Naive thymus-derived CD8-positive, alpha-beta T cell (primary cell): ENCODE measurements around the gene SH3BP1. TPM values are rescaled to one million over a fixed set of nuclear protein-coding genes. Genes with fewer than 3 reads are reported as not detected.
"Not testable (repeated sequence)": the region's sequence is repeated elsewhere in the genome, so short reads cannot be mapped to it uniquely, and the experiment has no call there.

Experiments used
- ATAC-seq, 2 donors: fragments of 150-1000 bp; cut with Tn5 transposase in 1 of 2; sonication (Bioruptor Pico), chemical (Tn5 transposase) in 1 of 2; 1 replicate in 1 of 2; 2 replicates in 1 of 2; pipeline ENCODE4 v1.10.0; 2021; ENCODE audit warnings: mild to moderate bottlenecking in 2 of 2, moderate library complexity in 2 of 2
- POLR2A ChIA-PET: fragments of 350-600 bp; sonication (Branson Sonifier 250); formaldehyde crosslinking; loops from one replicate; lab custom pipeline; 2021; ENCODE audit warnings: antibody characterized with exemption; lab: Charles Lee
- DNase-seq, 10 donors: peaks; one replicate each; pipeline versions ENCODE4 v3.0.0 to v3.0.0-alpha.2; 2020 to 2022
- H3K27ac Mint-ChIP-seq, 10 donors: one replicate each; pipeline ENCODE4 v1.8.0; 2020 to 2022; ENCODE audit warnings: mild to moderate bottlenecking in 10 of 10, mixed read lengths in 10 of 10, moderate library complexity in 4 of 10, inconsistent platforms in 1 of 10
- H3K27me3 Mint-ChIP-seq, 5 donors: one replicate each; pipeline ENCODE4 v1.8.0; 2021 to 2022; ENCODE audit warnings: mixed read lengths in 5 of 5
- H3K36me3 Mint-ChIP-seq, 3 donors: one replicate each; pipeline ENCODE4 v1.8.0; 2020 to 2022; ENCODE audit warnings: mixed read lengths in 3 of 3, mild to moderate bottlenecking in 2 of 3, inconsistent platforms in 1 of 3
- H3K4me1 Mint-ChIP-seq, 4 donors: one replicate each; pipeline ENCODE4 v1.8.0; 2021 to 2022; ENCODE audit warnings: mixed read lengths in 4 of 4
- H3K4me3 Mint-ChIP-seq, 10 donors: one replicate each; pipeline ENCODE4 v1.8.0; 2020 to 2022; ENCODE audit warnings: mild to moderate bottlenecking in 10 of 10, mixed read lengths in 10 of 10, moderate library complexity in 6 of 10, inconsistent platforms in 1 of 10
- H3K9me3 Mint-ChIP-seq, 9 donors: one replicate each; pipeline ENCODE4 v1.8.0; 2020 to 2022; ENCODE audit warnings: mixed read lengths in 9 of 9, mild to moderate bottlenecking in 3 of 9, inconsistent platforms in 1 of 9, moderate library complexity in 1 of 9
- polyA plus RNA-seq, 3 donors: library from polyadenylated mRNA; unstranded; fragments of 300-500 nt; fragmentation: Illumina TruSeq; gene quantifications; one replicate each; pipeline ENCODE4 v1.2.3, GENCODE V29; 2021
- total RNA-seq, 8 experiments: library from RNA in 2 of 8; stranded (reverse) in 2 of 8; gene quantifications; one replicate each; pipeline ENCODE4 v1.2.3 and lab custom pipeline; 2021 to 2026

SH3BP1 gene
- total and polyA plus RNA-seq, 5 experiments from 2014 or later = 16.9 to 79.0 (median 26.5) TPM

DNA sequence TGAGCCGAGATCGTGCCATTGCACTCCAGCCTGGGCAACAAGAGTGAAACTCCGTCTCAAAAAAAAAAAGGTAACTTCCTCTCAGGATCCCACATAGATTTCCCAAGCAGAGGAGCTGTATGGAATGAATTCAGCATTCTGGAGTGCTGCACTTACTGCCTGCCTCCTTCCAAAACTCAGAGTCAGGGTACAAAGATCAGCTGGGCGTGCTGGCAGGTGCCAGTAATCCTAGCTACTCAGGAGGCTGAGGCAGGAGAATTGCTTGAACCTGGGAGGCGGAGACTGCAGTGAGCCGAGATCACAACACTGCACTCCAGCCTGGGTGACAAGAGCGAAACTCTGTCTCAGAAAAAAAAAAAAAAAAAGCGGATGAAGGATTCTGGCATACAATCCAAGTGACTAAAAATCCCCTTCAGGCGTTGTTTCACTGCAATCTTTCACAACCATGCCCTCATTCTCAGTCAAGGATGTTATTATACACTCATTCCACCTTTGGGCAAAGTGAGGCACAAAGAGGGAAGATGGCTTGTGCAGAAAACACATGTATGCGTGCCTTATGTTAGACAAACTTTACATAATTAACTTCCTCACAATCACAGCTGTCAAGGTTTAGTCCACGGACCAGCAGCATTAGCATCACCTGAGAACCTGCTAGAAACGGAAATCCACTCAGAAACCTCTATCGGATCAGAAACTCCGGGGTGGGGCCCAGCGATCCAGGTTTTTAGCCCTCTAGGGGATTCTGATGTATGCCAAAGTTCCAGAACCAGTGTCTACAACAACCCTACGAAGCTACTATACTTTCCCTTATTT is 45.5 kb downstream of the SH3BP1 start:
- Mint-ChIP-seq H3K36me3 (peaks cover 0 to 21% (median 8%) of the 10 kb centered on the region in 3 donors), H3K27me3 (no peaks in the 10 kb centered on the region), H3K27ac (peak overlapping the region in 7 of 10 donors; percentile 11 to 98 (median 92)), H3K4me1 (peaks cover 14 to 40% (median 34%) of the 10 kb centered on the region in 4 donors), H3K9me3 (no peaks in the 10 kb centered on the region), H3K4me3 (peak overlapping the region in 8 of 10 donors; percentile 18 to 98 (median 96))
- ATAC-seq = no peak
- DNase-seq = no peak
- POLR2A ChIA-PET = interaction anchor here (0.6 to 66.7 kb wide), 3 partner anchors 11 to 95 kb away, joined by 8 to 2283 read pairs (median 71); partner anchors contain the start of genes GGA1, LGALS1, PDXP and SH3BP1

DNA sequence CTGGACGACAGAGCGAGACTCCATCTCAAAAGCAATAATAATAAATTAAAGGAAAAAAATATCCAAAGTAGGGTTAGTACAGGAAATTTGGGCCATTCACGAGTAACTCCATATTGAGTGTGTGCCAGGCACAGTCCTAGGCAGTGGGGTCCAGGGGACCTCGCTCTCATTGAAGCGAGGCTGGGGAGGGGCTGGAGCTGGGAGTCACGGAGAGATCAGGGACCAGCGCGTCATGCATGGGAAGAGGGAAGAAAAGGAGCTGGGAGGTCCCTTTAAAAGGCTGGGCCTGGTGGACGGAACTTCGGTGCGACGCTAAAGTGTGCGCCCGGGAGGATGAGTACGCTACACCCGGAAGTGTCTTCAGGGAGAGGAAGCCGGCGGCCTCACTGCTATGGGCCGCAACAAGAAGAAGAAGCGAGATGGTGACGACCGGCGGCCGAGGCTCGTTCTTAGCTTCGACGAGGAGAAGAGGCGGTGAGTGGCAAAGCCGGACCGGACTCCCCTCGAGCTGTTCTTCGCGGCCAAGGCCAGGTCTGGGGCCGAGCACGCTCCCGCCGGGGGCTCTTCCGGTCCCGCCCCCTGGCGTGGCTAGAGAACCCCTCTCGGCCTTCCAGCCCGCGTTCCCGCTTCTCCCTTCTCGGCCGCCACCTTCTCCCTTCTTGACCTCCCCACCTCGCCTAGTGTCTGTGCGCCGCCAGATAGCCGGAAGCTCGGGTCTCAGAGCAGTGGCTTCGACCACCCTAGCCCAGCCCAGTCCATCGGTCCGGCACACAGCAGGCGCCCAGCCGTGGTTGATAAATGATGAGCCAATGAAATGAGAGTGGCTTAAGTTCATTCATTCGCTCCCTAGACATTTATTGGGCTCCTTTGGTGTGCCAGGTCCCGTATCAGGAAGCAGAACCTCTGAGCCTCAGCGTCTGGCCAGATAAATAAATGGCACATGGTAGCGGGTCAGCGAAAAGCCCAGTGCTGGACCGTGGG is 46.8 kb downstream of the SH3BP1 start, which contains the start of gene NOL12:
NOL12 (plus strand) TSS at position 342 of the 981 bp plus-strand sequence; CDS start at position 392, 50 bp downstream.
- peak within 1 kb of the TSS; percentile 88 to 98 (median 94) for H3K4me3 Mint-ChIP-seq
- no peaks in the 10 kb centered on the region for H3K9me3 Mint-ChIP-seq
- POLR2A ChIA-PET = interaction anchor here (0.6 to 66.7 kb wide), 7 partner anchors 10 to 125 kb away, joined by 3 to 2283 read pairs (median 4); partner anchors contain the start of genes GGA1, LGALS1, PDXP and SH3BP1
- no peaks in the 10 kb centered on the region for H3K27me3 Mint-ChIP-seq
- DNase-seq (peak; percentile 55 to 86 (median 73)), ATAC-seq (peak; percentile 91 to 92)
- peaks cover 0 to 33% (median 18%) of the 10 kb centered on the region in 3 donors for H3K36me3 Mint-ChIP-seq
- H3K27ac Mint-ChIP-seq = peak within 1 kb of the TSS; percentile 92 to 99 (median 98)
- peaks cover 14 to 36% (median 34%) of the 10 kb centered on the region in 4 donors for H3K4me1 Mint-ChIP-seq

DNA sequence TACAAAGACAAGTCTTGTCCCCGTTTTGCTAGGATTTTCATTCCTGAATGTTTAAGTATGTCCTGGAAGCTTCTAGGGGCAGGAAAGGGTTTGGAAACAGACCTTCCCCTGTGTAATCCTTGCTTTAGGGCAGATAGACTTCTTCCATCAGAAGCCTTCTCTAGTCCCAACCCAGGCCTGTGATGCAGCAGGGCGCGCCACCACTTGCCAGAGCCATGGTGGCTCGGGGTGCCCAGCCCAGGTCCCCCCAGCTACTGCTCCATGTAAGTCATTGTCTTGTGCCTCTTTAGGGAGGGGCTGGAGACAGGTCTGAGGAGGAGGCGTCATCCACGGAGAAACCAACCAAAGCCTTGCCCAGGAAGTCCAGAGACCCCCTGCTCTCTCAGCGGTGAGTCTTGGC is 50.9 kb downstream of the SH3BP1 start:
- H3K4me3 Mint-ChIP-seq = no peak overlapping the region
- H3K27me3 Mint-ChIP-seq = no peaks in the 10 kb centered on the region
- H3K4me1 Mint-ChIP-seq = peaks cover 13 to 30% (median 27%) of the 10 kb centered on the region in 4 donors
- H3K9me3 Mint-ChIP-seq = no peaks in the 10 kb centered on the region
- ATAC-seq (no peak), DNase-seq (no peak)
- POLR2A ChIA-PET = interaction anchor here (9.8 to 66.7 kb wide), 2 partner anchors 16 to 57 kb away, joined by 71 to 2283 read pairs; partner anchors contain the start of genes GGA1, LGALS1, PDXP and SH3BP1
- peaks cover 0 to 62% (median 37%) of the 10 kb centered on the region in 3 donors for H3K36me3 Mint-ChIP-seq
- no peak overlapping the region for H3K27ac Mint-ChIP-seq

DNA sequence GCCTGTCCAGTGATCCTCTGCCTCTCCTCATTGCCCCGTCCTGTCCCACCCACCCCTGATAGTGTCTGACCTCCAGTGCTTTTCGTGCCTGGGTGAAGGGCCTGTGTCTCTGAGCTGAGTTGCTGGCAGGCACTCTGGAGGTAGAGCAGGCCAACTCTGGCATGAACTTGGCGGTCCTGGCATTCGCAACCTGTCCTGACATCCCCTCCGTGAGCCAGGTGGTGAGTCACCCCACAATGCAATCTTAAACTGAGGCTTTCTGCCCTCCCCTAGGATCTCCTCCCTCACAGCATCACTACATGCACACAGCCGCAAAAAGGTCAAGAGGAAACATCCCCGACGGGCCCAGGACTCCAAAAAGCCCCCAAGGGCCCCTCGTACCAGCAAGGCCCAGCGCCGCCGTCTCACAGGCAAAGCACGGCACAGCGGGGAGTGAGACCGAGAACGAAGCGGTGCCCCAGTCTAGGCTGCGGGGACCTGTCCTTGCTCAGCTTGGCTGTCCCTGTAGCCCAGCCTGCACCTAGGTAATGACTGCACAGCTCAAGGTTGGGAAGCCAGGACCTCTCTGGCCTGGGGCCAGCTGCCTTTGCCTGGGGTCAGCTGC is 51.5 kb downstream of the SH3BP1 start:
- no peak for ATAC-seq
- Mint-ChIP-seq H3K36me3 (peaks cover 0 to 68% (median 37%) of the 10 kb centered on the region in 3 donors), H3K4me3 (no peak overlapping the region)

DNA sequence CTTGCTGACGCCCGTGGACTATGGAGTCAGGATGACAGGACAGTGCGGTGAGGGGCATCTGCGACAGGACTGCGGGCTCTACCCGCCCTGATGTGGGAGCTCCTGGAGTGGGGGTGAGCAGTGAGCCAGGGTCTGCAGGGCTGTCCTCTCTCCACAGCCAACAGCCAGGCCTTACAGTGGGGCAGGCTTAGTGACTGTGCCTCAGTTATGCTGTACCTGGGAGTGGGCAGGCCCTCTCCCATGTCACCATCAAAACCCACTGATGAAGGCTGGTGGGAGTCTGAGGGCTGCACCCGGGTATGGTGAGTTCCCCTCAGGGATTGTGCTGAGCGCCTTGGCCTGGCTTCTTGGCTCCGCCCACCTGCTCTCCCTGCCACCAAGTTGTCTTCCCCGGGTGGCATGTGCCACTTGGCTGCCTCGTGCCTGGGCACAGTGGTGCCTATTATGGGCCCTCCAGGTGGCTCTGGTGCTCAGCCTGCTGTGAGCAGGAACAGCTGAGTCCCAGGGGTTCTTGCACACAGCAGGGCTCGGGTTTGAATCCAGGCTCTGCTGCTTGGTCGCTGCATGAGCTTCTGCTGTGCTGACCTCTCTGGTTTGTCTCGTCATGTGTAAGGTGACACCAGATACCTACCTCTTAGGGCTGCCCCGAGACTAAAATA is 53.3 kb downstream of the SH3BP1 start:
- Mint-ChIP-seq H3K27ac (peak overlapping the region in 1 of 10 donors; percentile 32), H3K4me3 (no peak overlapping the region), H3K9me3 (no peaks in the 10 kb centered on the region), H3K4me1 (peaks cover 18 to 25% (median 23%) of the 10 kb centered on the region in 4 donors), H3K27me3 (no peaks in the 10 kb centered on the region), H3K36me3 (peaks cover 0 to 66% (median 36%) of the 10 kb centered on the region in 3 donors)
- POLR2A ChIA-PET = interaction anchor here (66.7 kb wide), 1 partner anchor 59 kb away, joined by 2283 read pairs; the partner anchor contains the start of genes GGA1, PDXP and SH3BP1
- ATAC-seq (no peak), DNase-seq (no peak)

More for the DNA sequence above, 51.5 kb downstream of the SH3BP1 start:
- POLR2A ChIA-PET = interaction anchor here (9.8 to 66.7 kb wide), 2 partner anchors 17 to 58 kb away, joined by 71 to 2283 read pairs; partner anchors contain the start of genes GGA1, LGALS1, PDXP and SH3BP1
- DNase-seq = no peak
- Mint-ChIP-seq H3K9me3 (no peaks in the 10 kb centered on the region), H3K27me3 (no peaks in the 10 kb centered on the region), H3K27ac (no peak overlapping the region), H3K4me1 (peaks cover 15 to 30% (median 27%) of the 10 kb centered on the region in 4 donors)

DNA sequence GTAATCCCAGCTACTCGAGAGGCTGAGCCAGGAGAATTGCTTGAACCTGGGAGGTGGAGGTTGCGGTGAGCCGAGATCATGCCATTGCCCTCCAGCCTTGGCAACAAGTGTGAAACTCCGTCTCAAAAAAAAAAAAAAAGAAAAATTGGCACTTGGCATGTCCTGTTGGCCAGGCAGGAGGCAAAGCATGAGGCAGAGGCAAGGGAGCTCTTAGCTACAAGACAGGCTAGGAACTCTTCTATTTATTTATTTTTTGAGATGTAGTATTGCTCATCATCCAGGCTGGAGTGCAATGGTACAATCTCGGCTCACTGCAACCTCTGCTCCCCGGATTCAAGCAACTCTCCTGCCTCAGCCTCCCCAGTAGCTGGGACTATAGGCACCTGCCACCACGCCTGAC is 54.7 kb downstream of the SH3BP1 start:
- H3K27me3 Mint-ChIP-seq, H3K4me3 Mint-ChIP-seq, H3K27ac Mint-ChIP-seq, ATAC-seq, H3K9me3 Mint-ChIP-seq, DNase-seq: not testable (repeated sequence)
- Mint-ChIP-seq H3K36me3 (peaks cover 0 to 56% (median 30%) of the 10 kb centered on the region in 3 donors), H3K4me1 (peaks cover 13 to 18% (median 15%) of the 10 kb centered on the region in 4 donors)
- POLR2A ChIA-PET = interaction anchor here (0.6 to 66.7 kb wide), 3 partner anchors 26 to 206 kb away, joined by 3 to 2283 read pairs (median 3); partner anchors contain the start of genes GGA1, PDXP and SH3BP1

DNA sequence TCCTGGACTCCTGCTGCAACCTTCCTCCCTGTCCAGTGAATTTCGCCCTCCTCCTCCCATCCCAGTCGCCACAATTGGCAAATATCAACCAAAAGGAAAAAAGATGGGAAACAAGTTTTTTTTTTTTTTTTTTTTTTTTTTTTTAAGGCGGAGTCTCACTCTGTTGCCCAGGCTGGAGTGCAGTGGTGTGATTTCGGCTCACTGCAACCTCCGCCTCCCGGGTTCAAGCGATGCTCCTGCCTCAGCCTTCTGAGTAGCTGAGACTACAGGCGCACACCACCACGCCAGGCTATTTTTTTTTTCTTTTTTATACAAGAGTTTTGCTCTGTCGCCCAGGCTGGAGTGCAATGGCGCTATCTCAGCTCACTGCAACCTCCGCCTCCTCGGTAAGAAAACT is 56.8 kb downstream of the SH3BP1 start:
- Mint-ChIP-seq H3K27ac (peak overlapping the region in 5 of 10 donors; percentile 41 to 91 (median 66)), H3K36me3 (peaks cover 0 to 36% (median 19%) of the 10 kb centered on the region in 3 donors), H3K4me1 (peaks cover 12 to 18% (median 15%) of the 10 kb centered on the region in 4 donors), H3K4me3 (peak overlapping the region in 9 of 10 donors; percentile 17 to 71 (median 49))
- H3K9me3 Mint-ChIP-seq, H3K27me3 Mint-ChIP-seq, DNase-seq: not testable (repeated sequence)
- POLR2A ChIA-PET = interaction anchor here (1.1 to 66.7 kb wide), 3 partner anchors 10 to 63 kb away, joined by 4 to 2283 read pairs (median 6); partner anchors contain the start of genes GGA1, NOL12, PDXP and SH3BP1
- ATAC-seq = peak in 1 of 2 donors; percentile 18

DNA sequence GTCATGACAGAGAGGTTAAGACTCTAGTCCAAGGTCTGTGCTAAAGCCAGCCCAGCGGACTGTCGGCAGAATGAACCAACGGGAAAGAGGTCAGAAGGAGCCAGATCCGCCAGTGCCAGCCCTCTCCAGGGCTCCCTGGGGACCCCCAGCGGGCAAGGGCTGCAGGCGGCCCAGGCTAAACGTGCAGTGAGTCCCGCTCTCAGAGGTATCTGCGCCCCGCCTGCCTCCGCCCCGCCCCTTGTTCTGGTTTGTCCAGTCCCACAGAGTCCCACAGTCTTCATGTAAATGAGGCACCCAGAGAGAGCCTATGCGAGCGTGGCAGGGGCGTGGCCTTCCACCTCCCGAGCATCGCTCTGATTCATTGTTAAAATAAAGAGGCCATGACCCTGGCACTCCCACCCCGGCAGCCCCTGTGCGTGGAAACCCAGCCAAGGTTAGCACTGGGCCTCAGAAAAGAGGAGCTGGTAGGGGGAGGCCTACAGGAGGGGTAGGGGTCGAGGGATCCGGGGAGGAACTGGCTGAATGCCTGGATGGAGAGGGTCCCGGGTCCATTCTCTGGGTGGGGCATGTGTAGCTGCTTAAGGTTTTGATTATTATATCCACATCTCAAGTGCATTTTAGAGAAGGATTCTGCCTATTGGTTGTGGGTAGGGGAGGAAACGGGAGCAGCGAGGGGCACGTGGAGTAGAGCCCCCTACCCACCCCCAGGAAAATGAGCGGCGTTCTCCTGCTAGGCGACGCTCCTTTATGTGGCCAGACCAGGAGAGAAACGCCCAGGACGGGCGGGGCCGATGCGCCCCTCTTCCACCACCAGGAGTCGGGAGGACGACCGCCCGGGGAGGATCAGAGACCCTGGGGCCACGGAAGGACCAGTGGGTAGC is 57.4 kb downstream of the SH3BP1 start, which contains the start of gene TRIOBP:
TRIOBP (plus strand) TSS at position 392 of the 881 bp plus-strand sequence. CDS start 4,318 bp downstream, outside the sequence.
- DNase-seq = peak; percentile 72 to 90 (median 82)
- H3K9me3 Mint-ChIP-seq = no peaks in the 10 kb centered on the region
- H3K4me1 Mint-ChIP-seq = peaks cover 12 to 20% (median 16%) of the 10 kb centered on the region in 4 donors
- peak; percentile 99 to 100 for ATAC-seq
- POLR2A ChIA-PET = interaction anchor here (1.1 to 66.7 kb wide), 3 partner anchors 11 to 63 kb away, joined by 4 to 2283 read pairs (median 6); partner anchors contain the start of genes GGA1, NOL12, PDXP and SH3BP1
- H3K36me3 Mint-ChIP-seq = peaks cover 0 to 30% (median 15%) of the 10 kb centered on the region in 3 donors
- H3K4me3 Mint-ChIP-seq = peak within 1 kb of the TSS in 9 of 10 donors; percentile 17 to 71 (median 49)
- no peaks in the 10 kb centered on the region for H3K27me3 Mint-ChIP-seq
- H3K27ac Mint-ChIP-seq = peak within 1 kb of the TSS in 6 of 10 donors; percentile 11 to 91 (median 59)

DNA sequence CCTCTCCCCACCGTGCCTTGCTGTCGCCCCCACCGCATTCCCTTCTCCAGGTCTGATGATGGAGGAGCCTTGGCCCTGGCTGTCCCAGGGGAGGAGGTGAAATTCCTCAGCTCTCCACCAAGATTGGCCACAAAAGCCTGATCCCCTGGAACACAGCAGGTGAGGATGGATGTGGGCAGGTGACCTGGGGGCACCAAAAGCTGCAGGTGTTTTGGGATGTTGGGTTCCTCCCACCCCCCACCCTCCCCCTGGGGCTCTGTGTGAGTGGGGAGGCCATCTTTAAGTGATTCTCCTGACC is 58.0 kb downstream of the SH3BP1 start:
- POLR2A ChIA-PET = interaction anchor here (0.7 kb wide), 1 partner anchor 14 kb away, joined by 5 read pairs; no protein-coding TSS in a partner anchor
- no peaks in the 10 kb centered on the region for H3K9me3 Mint-ChIP-seq
- ATAC-seq (no peak), DNase-seq (no peak)
- H3K4me1 Mint-ChIP-seq = peaks cover 12 to 20% (median 16%) of the 10 kb centered on the region in 4 donors
- peaks cover 0 to 24% (median 12%) of the 10 kb centered on the region in 3 donors for H3K36me3 Mint-ChIP-seq
- H3K27me3 Mint-ChIP-seq = no peaks in the 10 kb centered on the region
- no peak overlapping the region for H3K4me3 Mint-ChIP-seq
- H3K27ac Mint-ChIP-seq = peak overlapping the region in 1 of 10 donors; percentile 11
